Measurements from ENCODE around the gene CACNB1.

CACNB1 gene

GRCh38 chr17:39239640-39240314 lies 42.3 kb upstream of the CACNB1 start:
- DNase-seq (ENCODE audit: low read depth, low spot score) = no peak
- peak; percentile 66 for TF ChIP-seq CTCF (IDR thresholded peaks at IDR 0.05; ENCODE audit: low read depth, low read length)
- in situ Hi-C loops (cut with HindIII; ENCODE audit: low sequenced_read_pairs) = no loop called here
- H3K4me3 ChIP-seq (ENCODE audit: low read depth, low read length) = no peak overlapping the region

GRCh38 chr17:39238311-39238972 lies 41.0 kb upstream of the CACNB1 start:
- in situ Hi-C loops (cut with HindIII; ENCODE audit: low sequenced_read_pairs) = no loop called here
- TF ChIP-seq CTCF (IDR thresholded peaks at IDR 0.05; ENCODE audit: low read depth, low read length) = no peak
- no peak overlapping the region for H3K4me3 ChIP-seq (ENCODE audit: low read depth, low read length)
- no peak for DNase-seq (ENCODE audit: low read depth, low spot score)

- no peak overlapping the region for H3K4me3 ChIP-seq (ENCODE audit: low read depth, low read length)
- TF ChIP-seq CTCF (IDR thresholded peaks at IDR 0.05; ENCODE audit: low read depth, low read length) = no peak
- in situ Hi-C loops (cut with HindIII; ENCODE audit: low sequenced_read_pairs) = no loop called here
- no peak for DNase-seq (ENCODE audit: low read depth, low spot score)
Observed at GRCh38 chr17:39237586-39237985, 40.1 kb upstream of the CACNB1 start.

- no peak overlapping the region for H3K4me3 ChIP-seq (ENCODE audit: low read depth, low read length)
- DNase-seq (ENCODE audit: low read depth, low spot score) = no peak
- TF ChIP-seq CTCF (IDR thresholded peaks at IDR 0.05; ENCODE audit: low read depth, low read length) = no peak
- in situ Hi-C loops (cut with HindIII; ENCODE audit: low sequenced_read_pairs) = no loop called here
Observed at GRCh38 chr17:39236981-39237441, 39.5 kb upstream of the CACNB1 start.

GRCh38 chr17:39236450-39236927 lies 39.0 kb upstream of the CACNB1 start:
- H3K4me3 ChIP-seq (ENCODE audit: low read depth, low read length) = no peak overlapping the region
- TF ChIP-seq CTCF (IDR thresholded peaks at IDR 0.05; ENCODE audit: low read depth, low read length) = no peak
- in situ Hi-C loops (cut with HindIII; ENCODE audit: low sequenced_read_pairs) = no loop called here
- no peak for DNase-seq (ENCODE audit: low read depth, low spot score)

- peak; percentile 54 for DNase-seq (ENCODE audit: low read depth, low spot score)
Observed at GRCh38 chr17:39235555-39236449, 38.3 kb upstream of the CACNB1 start.

More at GRCh38 chr17:39235555-39236449, 38.3 kb upstream of the CACNB1 start:
- in situ Hi-C loops (cut with HindIII; ENCODE audit: low sequenced_read_pairs) = no loop called here
- peak; percentile 85 for TF ChIP-seq CTCF (IDR thresholded peaks at IDR 0.05; ENCODE audit: low read depth, low read length)
- no peak overlapping the region for H3K4me3 ChIP-seq (ENCODE audit: low read depth, low read length)
